ENCODE results near the gene LYZL6.

Gene LYZL6

DNA sequence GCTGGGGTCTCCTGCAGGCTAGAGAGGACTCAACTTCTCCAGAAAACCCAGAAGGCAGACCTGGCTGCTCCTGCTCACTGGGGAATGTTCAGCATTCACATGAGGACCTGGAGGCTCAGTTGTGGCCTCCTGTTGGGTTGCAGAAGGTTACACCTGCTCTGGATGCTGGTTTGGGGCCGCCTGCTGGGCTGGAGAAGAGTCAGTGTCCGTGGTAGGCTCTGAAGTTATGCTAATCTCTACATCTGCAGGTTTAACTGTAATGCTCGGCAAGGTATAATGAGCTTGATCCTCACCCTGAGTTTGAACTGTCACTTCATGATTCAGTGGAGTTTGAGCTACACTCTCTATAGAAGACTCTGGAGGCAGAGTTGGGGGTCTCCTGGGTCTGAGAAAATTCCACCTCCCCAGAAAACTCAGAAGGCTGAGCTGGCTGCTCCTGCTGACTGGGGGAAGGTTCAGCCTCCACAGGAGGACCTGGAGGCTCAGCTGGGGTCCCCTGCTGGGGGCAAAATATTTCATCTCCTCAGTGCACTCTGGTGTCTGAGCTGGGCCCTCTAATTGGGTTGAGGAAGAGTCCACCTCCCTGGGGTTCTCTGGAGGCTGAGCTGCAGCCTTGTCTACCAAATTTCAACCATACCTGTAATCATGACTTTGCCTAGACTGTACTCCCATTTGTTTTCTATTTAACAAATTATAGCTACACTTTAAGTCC is 36.4 kb downstream of the LYZL6 start:
- Histone ChIP-seq H3K4me3 (ENCODE audit: low read length) (no peak overlapping the region), H3K4me1 (ENCODE audit: control insufficient read depth, low read length) (no peaks in the 10 kb centered on the region), H3K9me2 (replicated peaks; ENCODE audit: control insufficient read depth, low read length) (no peaks in the 10 kb centered on the region), H3K27ac (ENCODE audit: low read depth, low read length) (no peak overlapping the region), H3K9me3 (ENCODE audit: control insufficient read depth, insufficient read depth, low read length) (no peaks in the 10 kb centered on the region), H3K4me2 (ENCODE audit: low read length) (no peak overlapping the region), H3F3A (ENCODE audit: control insufficient read depth, insufficient read depth) (no peaks in the 10 kb centered on the region), H3K27me3 (ENCODE audit: control insufficient read depth, low read length) (0 out of 2 replicates have a peak, but pooled peaks cover 2% of the 10 kb centered on the region), H3K79me2 (ENCODE audit: control insufficient read depth, low read length) (no peaks in the 10 kb centered on the region), H4K20me1 (ENCODE audit: control insufficient read depth, insufficient read depth, low read depth, low read length) (no peaks in the 10 kb centered on the region), H3K36me3 (ENCODE audit: control insufficient read depth, low read length) (no peaks in the 10 kb centered on the region)
- TF ChIP-seq EZH2phosphoT487 (IDR thresholded peaks at IDR 0.05; ENCODE audit: borderline replicate concordance, low read length) (no peak), CTCF (IDR thresholded peaks at IDR 0.05; ENCODE audit: low read depth, low read length, poor library complexity, severe bottlenecking) (no peak)

DNA sequence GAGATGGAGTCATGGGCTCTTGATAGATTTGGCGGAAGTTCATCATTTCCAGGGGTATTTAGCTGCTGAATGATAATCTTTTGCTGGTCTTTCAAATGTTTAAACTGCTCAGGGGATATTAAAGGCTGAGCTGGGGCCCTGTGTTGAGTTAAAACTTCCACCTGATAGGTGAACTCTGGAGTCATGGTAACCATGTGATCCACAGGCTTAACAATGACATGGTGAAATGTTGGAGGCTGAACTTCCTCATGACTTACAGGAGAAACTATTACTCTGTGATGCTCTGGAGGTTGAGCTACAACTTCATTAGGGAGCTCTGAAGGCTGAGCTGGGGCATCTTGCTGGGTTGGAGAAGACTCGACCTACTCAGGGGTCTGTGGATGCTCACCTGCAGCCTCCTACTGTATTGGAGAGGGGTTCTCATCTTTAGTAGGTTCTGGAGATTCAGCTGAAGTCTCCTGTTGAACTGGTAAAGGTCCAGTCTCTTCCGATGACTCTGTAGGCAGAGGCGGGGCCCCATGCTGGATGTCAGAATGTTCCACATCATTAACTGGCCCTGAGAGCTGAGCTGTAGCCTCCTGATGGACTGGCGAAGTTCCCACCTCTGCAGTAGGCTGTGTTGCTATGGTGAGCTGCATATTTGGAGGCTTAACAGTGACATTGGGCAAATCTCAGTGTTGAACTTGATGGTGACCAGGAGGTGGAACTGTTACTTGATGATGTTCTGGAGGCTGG is 37.2 kb downstream of the LYZL6 start:
- no peaks in the 10 kb centered on the region for H3K9me2 ChIP-seq (replicated peaks; ENCODE audit: control insufficient read depth, low read length)
- H3K4me2 ChIP-seq (ENCODE audit: low read length), result no peak overlapping the region
- no peaks in the 10 kb centered on the region for H3F3A ChIP-seq (ENCODE audit: control insufficient read depth, insufficient read depth)
- no peak overlapping the region for H3K4me3 ChIP-seq (ENCODE audit: low read length)
- H3K36me3 ChIP-seq (ENCODE audit: control insufficient read depth, low read length), result no peaks in the 10 kb centered on the region
- H3K27me3 ChIP-seq (ENCODE audit: control insufficient read depth, low read length), result 0 out of 2 replicates have a peak, but pooled peaks cover 2% of the 10 kb centered on the region
- TF ChIP-seq EZH2phosphoT487 (IDR thresholded peaks at IDR 0.05; ENCODE audit: borderline replicate concordance, low read length) (no peak), CTCF (IDR thresholded peaks at IDR 0.05; ENCODE audit: low read depth, low read length, poor library complexity, severe bottlenecking) (no peak)
- no peaks in the 10 kb centered on the region for H3K79me2 ChIP-seq (ENCODE audit: control insufficient read depth, low read length)
- H3K27ac ChIP-seq (ENCODE audit: low read depth, low read length), result no peak overlapping the region
- H3K4me1 ChIP-seq (ENCODE audit: control insufficient read depth, low read length), result no peaks in the 10 kb centered on the region
- H4K20me1 ChIP-seq (ENCODE audit: control insufficient read depth, insufficient read depth, low read depth, low read length), result no peaks in the 10 kb centered on the region
- no peaks in the 10 kb centered on the region for H3K9me3 ChIP-seq (ENCODE audit: control insufficient read depth, insufficient read depth, low read length)

DNA sequence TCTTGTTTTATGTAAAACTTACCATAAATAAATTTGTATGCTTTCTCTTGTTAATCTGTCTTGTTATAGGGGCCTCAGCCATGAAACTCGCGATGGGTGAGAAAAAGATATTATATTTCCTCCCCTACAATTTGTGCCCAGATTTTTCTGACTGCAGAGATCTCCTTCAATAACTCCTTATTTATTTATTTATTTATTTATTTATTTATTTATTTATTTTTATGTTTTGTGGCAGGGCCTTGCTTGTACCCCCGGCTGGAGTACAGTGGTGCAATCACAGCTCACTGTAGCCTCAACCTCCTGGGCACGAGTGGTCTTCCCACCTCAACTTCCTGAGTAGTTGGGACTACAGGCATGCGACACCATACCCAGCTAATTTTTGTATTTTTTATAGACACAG is 40.1 kb downstream of the LYZL6 start:
- H3K4me3 ChIP-seq (ENCODE audit: low read length), result no peak overlapping the region
- H3K27ac ChIP-seq (ENCODE audit: low read depth, low read length), result no peak overlapping the region
- no peaks in the 10 kb centered on the region for H3K9me3 ChIP-seq (ENCODE audit: control insufficient read depth, insufficient read depth, low read length)
- no peak for TF ChIP-seq EZH2phosphoT487 (IDR thresholded peaks at IDR 0.05; ENCODE audit: borderline replicate concordance, low read length)
- TF ChIP-seq CTCF (IDR thresholded peaks at IDR 0.05; ENCODE audit: low read depth, low read length, poor library complexity, severe bottlenecking), result no peak
- H3K4me1 ChIP-seq (ENCODE audit: control insufficient read depth, low read length), result no peaks in the 10 kb centered on the region
- H3K79me2 ChIP-seq (ENCODE audit: control insufficient read depth, low read length), result no peaks in the 10 kb centered on the region
- no peaks in the 10 kb centered on the region for H4K20me1 ChIP-seq (ENCODE audit: control insufficient read depth, insufficient read depth, low read depth, low read length)
- H3K4me2 ChIP-seq (ENCODE audit: low read length), result no peak overlapping the region
- no peaks in the 10 kb centered on the region for H3K9me2 ChIP-seq (replicated peaks; ENCODE audit: control insufficient read depth, low read length)
- H3K27me3 ChIP-seq (ENCODE audit: control insufficient read depth, low read length), result no peaks in the 10 kb centered on the region
- no peaks in the 10 kb centered on the region for H3K36me3 ChIP-seq (ENCODE audit: control insufficient read depth, low read length)
- H3F3A ChIP-seq (ENCODE audit: control insufficient read depth, insufficient read depth), result no peaks in the 10 kb centered on the region

Measured in DOHH2 (cell line).